HG02981 (cell line): ENCODE results near the gene CYRIA.
A peak's percentile ranks its signal among the peaks of the same experiment; 100 is the strongest.

ENCODE experiments used
- ATAC-seq: cut with Tn5 transposase; IDR thresholded peaks from one replicate; pipeline ENCODE4 v1.9.1; 2021; ENCODE audit warnings: mild to moderate bottlenecking, moderate library complexity; ENCODE audit not compliant: unreplicated experiment

Gene CYRIA

GRCh38 chr2:16671760-16672159, 6.1 kb upstream of the CYRIA start:
- ATAC-seq, result no peak

- ATAC-seq, result no peak
These were observed 3.8 kb upstream of the CYRIA start for GRCh38 chr2:16669388-16669787.

GRCh38 chr2:16666449-16666801, 791 bp upstream of the CYRIA start:
- no peak for ATAC-seq

- peak; percentile 18 for ATAC-seq
These were observed 556 bp downstream of the CYRIA start for GRCh38 chr2:16664809-16665747.

DNA sequence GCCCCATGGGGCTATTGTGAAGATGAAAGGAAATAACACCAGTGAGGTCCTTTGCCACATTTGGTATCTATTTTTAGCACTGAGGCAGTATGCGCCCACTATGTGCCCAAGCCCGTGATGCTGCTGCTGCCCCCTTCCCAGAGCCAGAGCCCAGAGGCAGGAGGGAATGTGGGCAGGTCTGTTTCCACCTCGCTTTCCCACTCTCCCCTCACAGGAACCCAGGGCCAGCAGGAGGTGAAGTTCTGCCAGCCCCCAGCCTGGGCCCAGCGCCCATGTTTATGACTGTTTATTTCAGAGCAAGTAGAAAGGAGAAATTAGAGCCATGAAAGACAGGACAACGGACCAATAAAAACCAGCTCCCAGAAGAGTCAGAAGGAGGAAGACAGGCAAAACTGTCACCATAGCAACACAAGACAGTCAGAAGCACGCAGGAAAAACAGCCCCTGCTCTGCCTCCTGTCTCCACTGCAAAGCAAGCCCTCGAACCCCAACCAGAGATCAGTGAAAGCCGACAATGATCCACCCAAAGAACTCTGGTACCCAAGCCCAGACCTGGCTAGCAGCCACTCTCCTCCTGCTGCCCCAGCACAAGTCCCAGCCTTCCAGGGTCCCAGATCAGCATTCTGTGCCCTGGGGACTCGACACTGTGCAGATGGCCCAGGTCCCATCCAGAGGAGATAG, 1.4 kb downstream of the CYRIA start:
- ATAC-seq, result no peak

DNA sequence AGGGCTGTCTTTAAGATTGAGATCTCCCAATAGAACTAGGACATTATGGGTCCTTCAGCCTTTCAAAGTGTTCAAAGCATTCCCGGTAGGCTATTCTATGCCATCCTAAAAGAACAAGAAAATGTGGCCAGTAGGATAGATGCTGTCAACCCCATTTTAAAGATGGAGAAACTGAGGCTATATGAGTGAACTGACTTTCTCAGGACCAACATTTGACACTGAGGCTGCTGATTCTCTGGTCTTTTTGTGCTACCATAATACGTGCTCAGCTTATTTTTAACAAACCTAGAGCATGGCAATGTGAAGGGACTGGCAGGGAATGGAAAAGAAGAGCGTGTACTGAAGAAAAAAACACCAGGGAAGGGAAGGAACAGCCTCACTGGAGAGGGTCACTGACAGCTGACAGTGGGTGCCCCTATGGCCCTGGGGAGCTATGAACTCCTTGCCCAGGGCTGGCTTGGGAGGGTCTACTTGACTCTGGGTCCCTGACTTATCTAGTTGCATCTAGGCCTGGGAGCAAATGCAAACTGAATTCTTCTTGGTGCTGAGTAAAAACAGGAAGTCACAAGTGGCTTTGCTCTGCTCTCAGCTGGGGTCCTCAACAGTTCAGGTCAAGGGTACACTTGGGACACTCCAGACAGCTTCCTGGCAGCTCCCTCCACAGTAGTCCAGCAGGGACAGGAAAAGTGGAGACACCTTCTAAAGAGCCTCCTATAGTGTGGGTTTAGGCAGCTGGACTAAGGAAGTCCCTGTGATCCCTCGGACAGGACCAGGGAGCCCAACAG, 2.3 kb downstream of the CYRIA start:
- no peak for ATAC-seq

DNA sequence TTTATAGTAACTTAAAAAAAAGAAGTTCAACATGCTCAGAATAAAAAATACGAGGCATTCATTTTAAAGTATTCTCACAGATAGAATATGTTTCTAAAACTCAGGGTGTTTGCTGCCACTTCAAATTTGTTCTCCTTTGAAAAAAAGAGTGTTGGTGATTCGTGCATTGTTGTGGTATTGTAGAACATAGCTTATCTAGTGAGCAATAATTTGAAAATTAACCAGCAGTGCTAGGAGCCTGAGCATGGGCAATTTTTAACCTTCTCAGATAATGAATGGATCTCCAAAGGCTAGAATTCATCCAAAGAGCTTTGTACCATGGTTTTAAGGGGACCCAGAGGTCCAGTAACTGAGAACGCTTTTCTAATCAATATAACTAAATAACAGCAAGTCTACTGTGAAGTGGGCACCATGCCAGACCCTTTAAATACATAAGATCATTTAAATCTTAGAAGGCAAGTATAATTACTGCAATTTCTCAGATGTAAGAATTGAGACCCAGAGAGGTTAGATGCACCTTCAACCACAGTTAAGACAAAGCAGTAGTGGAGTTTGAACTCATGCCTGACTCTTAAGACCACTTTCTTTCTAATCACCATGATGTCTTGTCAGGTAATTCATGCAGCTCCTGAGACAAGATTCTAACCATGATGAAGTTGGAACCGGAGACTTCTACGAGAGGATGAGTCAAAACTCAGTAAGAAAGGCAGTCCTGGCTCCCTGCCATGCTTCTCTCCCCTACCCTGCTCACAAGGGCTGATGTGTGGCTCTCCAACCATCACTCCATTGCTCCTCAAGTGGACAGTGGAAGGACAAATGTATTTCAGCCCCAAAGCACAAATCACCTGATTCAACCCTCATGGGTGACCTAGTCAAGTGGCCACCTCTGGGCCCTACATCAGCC, 3.4 kb downstream of the CYRIA start:
- ATAC-seq, result no peak

DNA sequence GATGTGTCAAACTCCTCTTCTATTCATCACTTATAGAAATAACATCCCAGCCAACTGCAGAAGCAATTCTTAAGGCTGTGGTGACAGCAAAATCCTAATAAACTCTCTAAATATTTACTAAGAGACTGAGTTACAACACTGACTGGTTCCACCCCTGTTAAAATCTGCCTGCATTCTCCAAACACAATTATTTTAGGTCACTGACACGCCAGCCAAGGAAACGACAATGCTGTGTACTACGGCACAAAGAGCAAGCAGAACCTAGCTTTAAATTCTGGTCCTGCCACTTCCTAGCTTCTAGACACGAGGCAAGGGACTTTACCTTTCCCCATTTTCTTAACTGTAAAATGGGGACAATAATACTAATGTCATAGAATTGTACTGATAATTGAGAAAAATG, 4.1 kb downstream of the CYRIA start:
- ATAC-seq, result no peak

- no peak for ATAC-seq
These were observed 5.1 kb downstream of the CYRIA start for GRCh38 chr2:16660556-16660955.

DNA sequence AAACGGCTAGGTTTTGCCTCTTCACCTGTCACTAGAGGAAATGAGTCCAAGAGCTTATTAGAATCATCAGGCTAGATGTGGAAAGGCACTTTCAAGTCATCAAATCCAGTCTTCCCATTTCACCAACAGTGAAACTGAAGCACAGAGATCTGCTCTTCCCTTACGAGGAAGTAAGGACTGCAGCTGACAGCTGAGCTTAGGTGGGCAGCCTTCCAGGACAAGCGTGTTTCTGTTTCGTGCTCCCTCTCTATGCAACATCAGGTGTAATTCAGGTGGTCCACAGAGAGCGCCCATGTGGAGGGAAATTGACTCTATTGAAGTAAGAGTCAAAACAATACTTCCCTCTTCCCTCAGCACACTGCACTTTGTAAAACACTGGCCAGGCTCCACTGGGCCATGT, 5.5 kb downstream of the CYRIA start:
- no peak for ATAC-seq

DNA sequence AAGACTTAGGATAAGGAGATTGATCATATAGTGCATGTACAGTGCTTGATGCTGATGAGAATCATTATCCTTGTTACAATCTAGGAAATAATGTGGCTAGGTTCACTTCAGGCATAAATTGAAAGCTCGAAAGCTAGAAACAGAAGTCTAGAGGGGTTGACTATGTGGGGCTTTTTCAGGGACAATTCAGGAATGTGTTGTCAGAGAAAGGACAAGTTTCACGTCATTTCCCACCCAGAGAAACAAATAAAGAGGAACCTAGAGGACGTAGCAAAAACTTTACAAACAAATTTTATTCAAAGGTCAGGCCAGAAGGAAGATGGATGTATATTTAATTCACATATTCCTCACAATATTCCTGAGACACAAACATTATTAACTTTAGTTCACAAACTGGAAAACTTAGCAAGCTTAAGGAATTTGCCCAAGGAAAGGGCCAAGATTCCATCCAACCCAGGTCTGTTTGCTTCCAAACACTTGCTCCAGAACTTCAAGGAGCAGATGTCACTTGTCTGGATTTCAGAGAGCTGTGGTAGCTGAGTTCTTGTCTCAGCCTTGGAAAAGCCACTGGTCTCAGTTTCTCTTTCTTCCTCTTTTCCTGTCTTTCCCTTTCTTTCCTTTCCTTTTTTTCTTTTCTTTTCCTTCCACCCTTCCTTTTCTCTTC, 7.4 kb downstream of the CYRIA start:
- ATAC-seq, result no peak

- ATAC-seq, result no peak
These were observed 8.0 kb downstream of the CYRIA start for GRCh38 chr2:16657671-16658070.

DNA sequence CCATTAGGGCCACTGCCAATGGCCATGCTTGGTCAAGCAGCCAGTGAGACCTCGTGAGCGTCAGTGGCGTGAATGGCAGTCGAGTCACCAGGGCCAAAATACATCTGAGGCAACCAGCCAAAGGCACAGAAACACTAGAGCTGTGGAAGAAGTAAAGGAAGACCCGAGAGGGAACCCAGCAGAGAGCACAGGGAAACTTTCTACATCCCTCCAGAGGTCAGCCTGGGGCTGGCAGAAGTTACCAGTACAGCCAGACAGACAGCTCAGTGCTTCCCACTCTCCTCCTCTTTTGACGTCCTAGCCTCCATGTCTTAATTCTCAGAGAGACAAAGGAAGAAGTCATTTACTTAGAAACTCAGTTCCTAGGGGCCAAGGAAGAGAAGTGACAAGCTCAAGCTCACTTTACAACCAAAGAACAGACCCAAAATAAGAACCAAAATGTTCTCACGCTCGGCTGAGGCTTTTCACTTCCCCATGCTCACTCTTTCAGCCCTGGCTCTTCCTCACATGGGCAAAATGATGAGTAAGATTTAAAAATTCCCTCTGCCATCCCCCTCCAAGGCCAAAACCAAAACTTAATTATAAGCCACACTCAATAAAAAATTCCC, 8.7 kb downstream of the CYRIA start:
- peak; percentile 80 for ATAC-seq

- no peak for ATAC-seq
These were observed 9.6 kb downstream of the CYRIA start for GRCh38 chr2:16655905-16656642.

GRCh38 chr2:16655445-16655837, 10.2 kb downstream of the CYRIA start:
- ATAC-seq, result no peak

GRCh38 chr2:16654833-16655444, 10.7 kb downstream of the CYRIA start:
- no peak for ATAC-seq

DNA sequence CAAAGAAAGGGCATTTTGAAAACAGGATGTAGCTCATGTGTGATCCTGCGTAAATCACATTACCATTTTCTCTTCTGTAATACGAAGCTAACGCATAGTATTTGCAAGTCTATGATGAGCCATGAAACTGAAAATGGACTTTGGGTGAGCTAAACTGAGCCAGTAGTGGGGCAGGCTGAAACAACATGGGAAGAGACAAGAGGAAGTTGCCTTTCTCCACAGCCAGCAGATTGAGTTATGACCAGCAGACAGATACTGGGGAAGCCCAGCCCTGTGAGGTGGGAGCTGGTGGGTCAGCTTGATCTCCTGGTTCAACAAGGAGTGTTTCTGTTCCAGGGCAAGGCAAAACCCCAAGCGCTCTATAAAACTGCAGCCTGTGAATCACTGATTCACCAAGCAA, 11.8 kb downstream of the CYRIA start:
- peak; percentile 34 for ATAC-seq

DNA sequence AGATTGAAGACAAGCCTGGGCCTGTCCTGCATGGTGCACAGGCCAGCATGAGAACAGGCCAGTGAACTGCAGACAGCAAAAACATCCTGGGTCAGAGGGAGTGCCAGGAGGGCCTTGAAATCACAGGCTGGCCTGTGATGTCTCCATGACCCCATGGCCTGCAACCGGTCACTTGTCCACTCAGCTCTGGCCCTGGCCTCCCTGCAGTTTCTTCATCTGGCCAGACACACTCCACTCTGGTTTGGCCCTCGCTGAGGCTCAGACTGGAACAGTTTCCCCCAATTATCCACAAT, 12.6 kb downstream of the CYRIA start:
- no peak for ATAC-seq
